Activated CD8-positive, alpha-beta T cell treated with anti-CD3 and anti-CD28 coated beads for 36 hours (primary cell): ENCODE data around the gene MAT1A. TPM values are rescaled to one million over a fixed set of nuclear protein-coding genes. Genes with fewer than 3 reads are reported as not detected.

Experiments used
- ATAC-seq: fragments of 200-7000 bp; cut with Tn5 transposase; one replicate; pipeline ENCODE4 v1.10.0; 2021; ENCODE audit warnings: mild to moderate bottlenecking, moderate library complexity
- CTCF ChIA-PET: fragments of 350-600 bp; sonication (Branson Sonifier 250); formaldehyde crosslinking; loops from one replicate; lab custom pipeline; 2021; ENCODE audit warnings: antibody characterized with exemption; lab: Charles Lee
- POLR2A ChIA-PET: fragments of 350-600 bp; sonication (Branson Sonifier 250); formaldehyde crosslinking; loops from one replicate; lab custom pipeline; 2021; ENCODE audit warnings: antibody characterized with exemption; lab: Charles Lee
- DNase-seq: peaks from one replicate; pipeline ENCODE4 v3.0.0-alpha.2; 2020
- H3K27ac Mint-ChIP-seq: one replicate; pipeline ENCODE4 v1.8.0; 2021; ENCODE audit warnings: mild to moderate bottlenecking, mixed read lengths
- H3K27me3 Mint-ChIP-seq: one replicate; pipeline ENCODE4 v1.8.0; 2021; ENCODE audit warnings: mixed read lengths
- H3K36me3 Mint-ChIP-seq: one replicate; pipeline ENCODE4 v1.8.0; 2021; ENCODE audit warnings: low read depth, mixed read lengths
- H3K4me1 Mint-ChIP-seq: one replicate; pipeline ENCODE4 v1.8.0; 2021; ENCODE audit warnings: low read depth, mixed read lengths
- H3K4me3 Mint-ChIP-seq: one replicate; pipeline ENCODE4 v1.8.0; 2021; ENCODE audit warnings: mild to moderate bottlenecking, moderate library complexity, mixed read lengths
- H3K9me3 Mint-ChIP-seq: one replicate; pipeline ENCODE4 v1.8.0; 2021; ENCODE audit warnings: mixed read lengths
- intact Hi-C: fragments of 100-400 bp; cut with micrococcal nuclease; formaldehyde crosslinking; loops from one replicate; pipeline ENCODE4 v1.10.0; 2022
- total RNA-seq, 2 experiments: library from RNA; stranded (reverse); gene quantifications; one replicate each; pipeline ENCODE4 v1.2.3, GENCODE V29; 2021
- TF ChIP-seq, protein P1 (sequence below): fragments of 200-600 bp; IDR thresholded peaks from one replicate; pipeline ENCODE4 v1.8.0; 2022; ENCODE audit warnings: antibody characterized with exemption, mild to moderate bottlenecking

The MAT1A gene
- total RNA-seq, 2 experiments from 2014 or later: not detected

DNA sequence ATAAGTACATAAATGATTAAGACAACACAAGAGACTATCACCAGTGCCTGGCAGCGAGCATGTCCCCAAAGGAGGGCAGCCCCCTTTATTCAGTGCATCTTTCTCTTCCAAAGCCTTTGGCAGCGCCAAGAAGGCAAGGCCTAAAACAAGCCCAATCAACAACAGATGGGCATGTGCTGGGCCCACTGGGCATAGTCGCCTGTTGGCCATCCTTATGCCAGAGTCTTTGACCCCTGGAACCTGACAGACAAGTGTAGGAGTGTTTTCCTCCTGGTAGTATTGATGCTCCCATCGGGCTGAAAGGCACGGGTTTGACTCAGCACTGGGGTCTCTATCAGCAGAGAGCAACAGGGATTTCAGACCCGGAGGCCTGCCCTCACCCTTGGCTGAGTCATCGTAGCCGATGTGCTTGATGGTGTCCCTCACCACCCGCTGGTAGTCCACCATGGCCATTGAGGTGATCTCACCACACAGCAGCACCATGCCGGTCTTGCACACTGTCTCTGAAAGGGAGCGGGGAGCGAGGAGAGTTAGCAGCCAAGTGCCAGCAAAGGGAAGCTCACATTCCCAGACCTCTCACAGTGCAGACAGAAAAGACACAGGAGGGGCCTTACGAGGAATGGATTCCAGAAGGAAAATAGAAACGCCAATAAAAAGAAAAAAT is 5.8 kb downstream of the MAT1A start:
- ChIA-PET CTCF (no interaction called here), POLR2A (no interaction called here)
- H3K4me1 Mint-ChIP-seq: no peaks in the 10 kb centered on the region
- no peak overlapping the region for H3K27ac Mint-ChIP-seq
- DNase-seq (no peak), ATAC-seq (no peak)
- H3K27me3 Mint-ChIP-seq: peaks cover 2% of the 10 kb centered on the region
- intact Hi-C loops: no loop called here
- H3K9me3 Mint-ChIP-seq: no peaks in the 10 kb centered on the region
- no peak overlapping the region for H3K4me3 Mint-ChIP-seq
- TF ChIP-seq, protein P1, sequence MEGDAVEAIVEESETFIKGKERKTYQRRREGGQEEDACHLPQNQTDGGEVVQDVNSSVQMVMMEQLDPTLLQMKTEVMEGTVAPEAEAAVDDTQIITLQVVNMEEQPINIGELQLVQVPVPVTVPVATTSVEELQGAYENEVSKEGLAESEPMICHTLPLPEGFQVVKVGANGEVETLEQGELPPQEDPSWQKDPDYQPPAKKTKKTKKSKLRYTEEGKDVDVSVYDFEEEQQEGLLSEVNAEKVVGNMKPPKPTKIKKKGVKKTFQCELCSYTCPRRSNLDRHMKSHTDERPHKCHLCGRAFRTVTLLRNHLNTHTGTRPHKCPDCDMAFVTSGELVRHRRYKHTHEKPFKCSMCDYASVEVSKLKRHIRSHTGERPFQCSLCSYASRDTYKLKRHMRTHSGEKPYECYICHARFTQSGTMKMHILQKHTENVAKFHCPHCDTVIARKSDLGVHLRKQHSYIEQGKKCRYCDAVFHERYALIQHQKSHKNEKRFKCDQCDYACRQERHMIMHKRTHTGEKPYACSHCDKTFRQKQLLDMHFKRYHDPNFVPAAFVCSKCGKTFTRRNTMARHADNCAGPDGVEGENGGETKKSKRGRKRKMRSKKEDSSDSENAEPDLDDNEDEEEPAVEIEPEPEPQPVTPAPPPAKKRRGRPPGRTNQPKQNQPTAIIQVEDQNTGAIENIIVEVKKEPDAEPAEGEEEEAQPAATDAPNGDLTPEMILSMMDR: no peak
- H3K36me3 Mint-ChIP-seq: no peaks in the 10 kb centered on the region

DNA sequence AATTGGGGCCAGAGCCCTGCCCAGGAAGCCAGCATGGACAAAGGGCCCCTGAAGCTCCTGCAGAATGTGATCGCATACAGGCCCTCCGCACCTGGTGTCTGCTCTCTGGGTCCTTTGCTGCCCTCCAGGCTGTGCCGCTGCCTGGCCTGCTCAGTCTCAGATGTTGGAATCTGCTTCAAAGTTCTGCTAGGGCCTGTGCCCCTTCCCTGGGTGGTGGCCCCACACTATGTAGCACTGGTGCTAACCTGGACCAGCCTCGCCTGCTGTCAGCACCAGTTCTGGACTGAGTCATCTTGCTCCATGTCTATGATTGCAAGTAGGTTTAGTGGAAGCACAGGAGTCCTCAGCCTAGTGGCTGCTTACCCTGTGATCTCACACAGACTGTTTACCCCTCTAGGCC is 6.3 kb downstream of the MAT1A start:
- CTCF ChIA-PET: no interaction called here
- no peaks in the 10 kb centered on the region for H3K4me1 Mint-ChIP-seq
- no peak overlapping the region for H3K4me3 Mint-ChIP-seq
- DNase-seq (no peak), ATAC-seq (no peak)
- intact Hi-C loops: no loop called here
- no peak overlapping the region for H3K27ac Mint-ChIP-seq
- no peaks in the 10 kb centered on the region for H3K9me3 Mint-ChIP-seq
- TF ChIP-seq, protein P1: no peak
- peaks cover 2% of the 10 kb centered on the region for H3K27me3 Mint-ChIP-seq
- POLR2A ChIA-PET: no interaction called here
- no peaks in the 10 kb centered on the region for H3K36me3 Mint-ChIP-seq

DNA sequence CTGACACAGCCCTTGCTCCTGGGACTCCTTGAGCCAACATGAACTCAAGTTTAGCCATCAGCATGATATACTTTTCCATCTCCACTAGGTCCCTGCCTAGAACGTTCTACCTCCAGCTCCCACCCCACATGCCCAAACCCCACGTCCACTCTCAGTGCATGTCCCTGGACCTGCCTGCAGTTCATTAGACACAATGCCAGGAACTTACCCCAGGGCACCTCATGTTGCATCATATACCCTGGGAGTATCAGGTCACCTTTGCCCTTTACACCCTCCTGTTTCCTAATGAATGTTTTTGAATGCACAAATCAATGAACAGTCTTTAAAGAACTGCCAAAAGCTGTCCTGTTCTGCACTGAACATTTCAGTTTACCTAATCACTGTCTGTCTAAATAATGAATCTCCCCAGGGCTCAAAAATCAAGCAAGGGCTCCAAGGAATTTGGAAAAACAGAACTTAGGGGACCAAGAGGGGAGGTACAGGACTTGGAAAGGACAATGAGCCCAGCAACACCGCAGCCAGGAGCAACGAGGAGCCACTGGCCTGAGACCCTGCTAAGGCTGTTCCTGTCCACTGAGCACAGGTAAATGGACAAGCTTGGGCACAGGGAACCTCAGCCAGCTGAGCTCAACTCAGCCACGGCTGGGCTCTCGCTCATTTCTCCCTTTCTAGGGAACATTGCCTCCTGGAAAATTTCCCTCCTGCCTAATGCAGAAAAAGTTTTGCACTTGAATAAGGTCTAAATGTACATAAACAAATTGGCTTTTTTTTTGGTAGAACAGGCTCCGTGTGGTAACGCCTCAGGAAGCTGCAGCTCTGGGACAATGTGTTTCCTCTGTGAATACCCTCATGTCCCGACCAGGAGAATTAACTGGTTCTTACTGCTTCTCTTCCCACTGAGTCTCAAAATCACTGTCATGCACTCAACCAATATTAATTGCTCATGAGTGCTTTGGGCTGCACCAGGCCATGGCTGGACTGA is 7.4 kb downstream of the MAT1A start:
- POLR2A ChIA-PET: no interaction called here

DNA sequence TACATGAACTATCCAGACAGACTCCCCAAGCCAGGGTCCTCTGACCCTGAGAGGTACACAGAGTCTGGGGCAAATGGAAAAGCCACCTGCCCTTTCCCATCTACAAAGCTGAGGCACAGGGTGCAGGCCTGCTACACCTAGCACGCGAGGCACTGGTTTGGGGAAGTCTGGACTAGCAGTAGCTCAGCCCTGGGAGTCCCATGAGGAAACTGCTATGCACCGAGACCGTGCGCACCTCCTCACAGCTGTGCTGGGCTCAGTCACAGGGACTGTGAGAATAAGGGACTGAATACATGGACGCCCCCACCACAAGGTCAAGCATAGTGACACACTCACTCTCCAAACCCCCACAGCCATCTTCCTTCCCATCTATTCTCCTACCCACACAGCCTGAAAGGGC is 8.2 kb downstream of the MAT1A start:
- no peak for ATAC-seq
- Mint-ChIP-seq H3K27me3 (peaks cover 2% of the 10 kb centered on the region), H3K4me1 (no peaks in the 10 kb centered on the region), H3K27ac (no peak overlapping the region), H3K4me3 (no peak overlapping the region), H3K36me3 (no peaks in the 10 kb centered on the region), H3K9me3 (no peaks in the 10 kb centered on the region)
- TF ChIP-seq, protein P1: no peak
- CTCF ChIA-PET: interaction anchor here (0.9 to 1.0 kb wide), 2 partner anchors 13 to 101 kb away, joined by 4 to 5 read pairs; no protein-coding TSS in a partner anchor
- no peak for DNase-seq
- POLR2A ChIA-PET: no interaction called here
- intact Hi-C loops: no loop called here

More for the DNA sequence above, 7.4 kb downstream of the MAT1A start:
- DNase-seq (no peak), ATAC-seq (no peak)
- peaks cover 2% of the 10 kb centered on the region for H3K27me3 Mint-ChIP-seq
- no peaks in the 10 kb centered on the region for H3K9me3 Mint-ChIP-seq
- TF ChIP-seq, protein P1: no peak
- H3K36me3 Mint-ChIP-seq: no peaks in the 10 kb centered on the region
- CTCF ChIA-PET: interaction anchor here (0.9 kb wide), 1 partner anchor 101 kb away, joined by 5 read pairs; no protein-coding TSS in a partner anchor
- no peak overlapping the region for H3K27ac Mint-ChIP-seq
- intact Hi-C loops: no loop called here
- H3K4me3 Mint-ChIP-seq: no peak overlapping the region
- no peaks in the 10 kb centered on the region for H3K4me1 Mint-ChIP-seq
